Neural crest cell (in vitro differentiated cells): ENCODE measurements around the gene AKIP1. TPM values are rescaled to one million over a fixed set of nuclear protein-coding genes. Genes with fewer than 3 reads are reported as not detected.

Experiments used
- DNase-seq: peaks from one replicate; pipeline ENCODE4 v3.0.0; 2021; ENCODE audit warnings: low read depth, mixed read lengths, low spot score
- H3K27ac Mint-ChIP-seq: one replicate; pipeline ENCODE4 v1.8.0; 2021; ENCODE audit warnings: mild to moderate bottlenecking, mixed read lengths; ENCODE audit not compliant: unreplicated experiment
- H3K27me3 Mint-ChIP-seq: 2 replicates; pipeline ENCODE4 v1.8.0; 2021; ENCODE audit warnings: low read depth, mild to moderate bottlenecking, mixed read lengths
- H3K36me3 Mint-ChIP-seq: 2 replicates; pipeline ENCODE4 v1.8.0; 2021; ENCODE audit warnings: low read depth, mild to moderate bottlenecking, mixed read lengths
- H3K4me1 Mint-ChIP-seq: 2 replicates; pipeline ENCODE4 v1.8.0; 2021; ENCODE audit warnings: mixed read lengths
- H3K4me3 Mint-ChIP-seq: one replicate; pipeline ENCODE4 v1.8.0; 2021; ENCODE audit warnings: mild to moderate bottlenecking, mixed read lengths
- H3K9me3 Mint-ChIP-seq: 2 replicates; pipeline ENCODE4 v1.8.0; 2021; ENCODE audit warnings: mixed read lengths
- CTCF ChIP-seq: fragments of 200-600 bp; sonication (generic); conservative IDR thresholded peaks from 2 replicates; pipeline ENCODE4 v1.5.0; 2021; ENCODE audit warnings: antibody characterized with exemption, mild to moderate bottlenecking
- total RNA-seq: library from RNA; stranded (reverse); gene quantifications from 2 replicates; pipeline ENCODE4 v1.2.1, GENCODE V29; 2021

Gene AKIP1
- total RNA-seq, 1 donor from 2014 or later = 29.7 TPM

DNA sequence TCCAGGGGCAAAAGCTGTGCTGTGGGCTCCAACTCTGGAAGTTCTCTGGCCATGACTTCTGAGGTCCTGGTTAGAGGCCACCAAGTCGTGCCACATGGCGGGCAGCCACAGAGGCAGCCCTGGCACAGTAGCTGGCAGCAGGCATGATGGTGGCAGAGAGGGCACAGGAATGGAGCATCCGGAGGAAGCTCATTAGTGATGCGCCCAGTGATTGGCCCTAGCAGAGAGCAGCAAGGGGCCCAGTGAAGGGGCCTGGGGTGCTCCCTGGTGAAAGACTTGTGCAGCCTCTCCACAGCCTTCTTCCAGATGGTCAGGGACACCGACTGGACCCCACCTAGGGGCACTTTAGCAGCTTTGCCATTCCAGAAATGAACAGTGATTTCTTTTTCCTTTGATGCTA lies 14.7 kb downstream of the AKIP1 start:
- H3K27me3 Mint-ChIP-seq = no peaks in the 10 kb centered on the region
- peaks cover 8% of the 10 kb centered on the region for H3K36me3 Mint-ChIP-seq
- no peak overlapping the region for H3K27ac Mint-ChIP-seq
- H3K4me1 Mint-ChIP-seq = no peaks in the 10 kb centered on the region
- TF ChIP-seq CTCF = no peak
- DNase-seq = no peak
- no peaks in the 10 kb centered on the region for H3K9me3 Mint-ChIP-seq
- H3K4me3 Mint-ChIP-seq = no peak overlapping the region

DNA sequence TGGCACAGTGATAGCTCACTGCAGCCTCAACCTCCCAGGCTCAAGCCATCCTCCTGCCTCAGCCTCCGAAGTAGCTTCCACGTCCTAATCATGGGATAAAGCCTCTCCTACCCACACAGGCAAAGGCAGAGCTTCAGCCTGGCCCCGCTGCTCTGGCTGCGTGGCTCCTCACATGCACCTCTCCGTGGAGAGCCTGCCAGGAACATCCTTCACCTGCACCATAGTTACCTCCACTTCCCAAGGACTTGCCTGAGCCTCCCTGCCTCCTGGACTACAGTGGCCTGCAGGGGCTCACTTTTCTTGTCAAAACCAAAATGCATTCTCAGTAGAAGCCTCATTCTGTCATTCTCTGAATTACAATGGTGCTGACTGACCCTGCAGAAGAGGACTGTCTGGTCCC lies 15.2 kb downstream of the AKIP1 start:
- Mint-ChIP-seq H3K27ac (no peak overlapping the region), H3K36me3 (peaks cover 8% of the 10 kb centered on the region), H3K4me3 (no peak overlapping the region), H3K9me3 (no peaks in the 10 kb centered on the region), H3K27me3 (no peaks in the 10 kb centered on the region), H3K4me1 (no peaks in the 10 kb centered on the region)
- no peak for TF ChIP-seq CTCF
- no peak for DNase-seq

DNA sequence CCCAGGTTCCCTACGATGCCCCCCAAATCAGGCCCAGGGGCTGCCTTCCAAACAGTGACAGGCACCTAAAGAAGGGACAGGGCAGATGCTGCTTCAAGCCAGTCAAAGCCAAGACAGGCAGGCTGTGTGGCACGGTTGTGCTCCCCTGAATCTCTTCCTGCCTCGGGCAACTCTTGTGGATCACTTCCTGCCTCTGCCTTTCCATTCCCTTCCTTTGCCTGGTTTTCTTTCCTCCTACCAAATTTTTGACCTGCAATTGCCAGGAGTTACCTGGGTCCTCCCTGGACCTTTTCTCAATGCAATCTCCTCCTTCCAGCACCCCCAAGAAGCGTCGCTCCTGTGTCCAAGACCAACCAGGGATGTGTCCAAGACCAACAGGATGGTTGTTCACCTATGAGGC lies 16.2 kb downstream of the AKIP1 start:
- Mint-ChIP-seq H3K4me3 (no peak overlapping the region), H3K27me3 (no peaks in the 10 kb centered on the region), H3K9me3 (no peaks in the 10 kb centered on the region), H3K27ac (peak overlapping the region; percentile 41), H3K36me3 (peaks cover 2% of the 10 kb centered on the region), H3K4me1 (no peaks in the 10 kb centered on the region)
- TF ChIP-seq CTCF = no peak
- no peak for DNase-seq

GRCh38 chr11:8928205-8928604 lies 17.2 kb downstream of the AKIP1 start:
- peaks cover 2% of the 10 kb centered on the region for H3K36me3 Mint-ChIP-seq
- H3K9me3 Mint-ChIP-seq = no peaks in the 10 kb centered on the region
- H3K4me3 Mint-ChIP-seq = no peak overlapping the region
- no peak overlapping the region for H3K27ac Mint-ChIP-seq
- no peak for DNase-seq
- H3K27me3 Mint-ChIP-seq = no peaks in the 10 kb centered on the region
- no peak for TF ChIP-seq CTCF
- no peaks in the 10 kb centered on the region for H3K4me1 Mint-ChIP-seq

DNA sequence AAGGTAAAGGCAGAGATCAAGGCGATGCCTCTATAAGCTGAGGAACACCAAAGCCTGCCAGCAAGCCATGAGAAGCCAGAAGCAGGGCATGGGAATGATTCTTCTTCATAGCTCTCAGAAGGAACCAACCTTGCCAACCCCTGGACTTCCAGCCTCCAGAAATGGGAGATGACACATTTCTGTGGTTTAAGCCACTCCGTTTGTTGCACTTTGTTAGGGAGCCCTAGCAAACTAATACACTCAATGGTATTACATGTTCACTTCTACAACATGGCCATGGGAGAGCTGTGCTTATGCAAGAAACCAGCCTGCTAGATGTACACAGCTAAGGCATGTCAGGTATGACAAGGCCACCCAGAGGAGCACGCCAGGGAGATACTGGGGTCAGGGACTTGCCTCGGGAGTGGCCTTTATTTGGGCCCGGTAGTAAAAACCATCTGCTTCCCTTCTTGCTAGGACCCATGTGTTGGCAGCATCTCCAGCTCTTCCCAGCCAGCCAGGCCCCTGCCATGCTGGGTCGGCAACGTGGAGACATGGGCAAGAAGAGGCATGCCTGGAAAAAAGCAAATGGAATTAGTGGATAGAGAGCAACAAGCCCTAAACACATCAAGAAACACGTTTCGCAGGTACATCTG lies 18.1 kb downstream of the AKIP1 start:
- TF ChIP-seq CTCF = no peak
- DNase-seq = no peak
- Mint-ChIP-seq H3K4me1 (no peaks in the 10 kb centered on the region), H3K27me3 (no peaks in the 10 kb centered on the region), H3K27ac (no peak overlapping the region), H3K9me3 (no peaks in the 10 kb centered on the region), H3K4me3 (no peak overlapping the region), H3K36me3 (peaks cover 2% of the 10 kb centered on the region)
